SK-N-DZ (cell line): Measurements from ENCODE around the gene TARM1.
"Not testable (repeated sequence)": the region's sequence is repeated elsewhere in the genome, so short reads cannot be mapped to it uniquely, and the experiment has no call there.

Source experiments
- DNase-seq: peaks from one replicate; pipeline ENCODE4 v3.0.0-alpha.2; 2015; ENCODE audit warnings: low spot score

The TARM1 gene

DNA sequence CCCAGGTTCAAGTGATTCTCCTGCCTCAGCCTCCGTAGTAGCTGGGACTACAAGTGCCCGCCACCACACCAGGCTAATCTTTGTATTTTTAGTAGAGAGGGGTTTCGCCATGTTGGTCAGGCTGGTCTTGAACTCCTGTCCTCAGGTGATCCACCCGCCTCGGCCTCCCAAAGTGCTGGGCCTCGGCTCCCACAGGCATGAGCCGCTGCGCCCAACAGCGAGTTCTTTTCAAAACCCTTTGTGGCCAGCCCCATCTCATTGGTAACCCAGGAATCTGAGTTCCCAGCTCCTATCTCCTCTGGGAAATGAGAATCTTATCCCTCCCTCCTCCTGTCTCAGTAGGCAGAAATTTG, 18.7 kb upstream of the TARM1 start:
- not testable (repeated sequence) for DNase-seq

DNA sequence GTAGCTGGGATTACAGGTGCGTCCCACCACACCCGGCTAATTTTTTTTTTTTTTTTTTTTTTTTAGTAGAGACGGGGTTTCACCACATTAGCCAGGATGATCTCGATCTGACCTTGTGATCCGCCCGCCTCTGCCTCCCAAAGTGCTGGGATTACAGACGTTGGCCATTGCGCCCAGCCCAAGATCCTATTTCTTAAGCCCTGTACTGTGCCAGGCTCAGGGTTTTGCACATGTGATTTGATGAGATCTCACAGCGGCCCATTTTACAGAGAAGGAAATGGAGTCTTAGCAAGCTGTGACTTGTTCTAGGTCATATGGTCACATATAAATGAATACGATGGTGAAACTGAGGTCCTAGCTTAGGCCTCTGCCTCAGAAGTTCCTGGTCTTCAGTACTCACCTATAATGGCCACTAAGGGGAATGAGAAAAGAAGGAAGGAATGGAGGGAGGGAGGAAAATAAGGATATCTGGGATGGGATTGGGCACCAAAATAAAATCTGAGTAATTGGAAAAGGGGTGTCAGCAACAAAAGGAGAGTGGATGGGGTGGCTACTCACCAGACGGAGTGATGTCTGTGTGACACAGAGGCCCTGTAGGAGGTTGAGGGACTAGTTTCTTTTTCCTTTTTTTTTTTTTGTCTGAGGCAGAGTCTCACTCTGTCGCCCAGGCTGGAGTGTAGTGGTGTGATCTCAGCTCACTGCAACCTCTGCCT, 18.2 kb upstream of the TARM1 start:
- no peak for DNase-seq

DNA sequence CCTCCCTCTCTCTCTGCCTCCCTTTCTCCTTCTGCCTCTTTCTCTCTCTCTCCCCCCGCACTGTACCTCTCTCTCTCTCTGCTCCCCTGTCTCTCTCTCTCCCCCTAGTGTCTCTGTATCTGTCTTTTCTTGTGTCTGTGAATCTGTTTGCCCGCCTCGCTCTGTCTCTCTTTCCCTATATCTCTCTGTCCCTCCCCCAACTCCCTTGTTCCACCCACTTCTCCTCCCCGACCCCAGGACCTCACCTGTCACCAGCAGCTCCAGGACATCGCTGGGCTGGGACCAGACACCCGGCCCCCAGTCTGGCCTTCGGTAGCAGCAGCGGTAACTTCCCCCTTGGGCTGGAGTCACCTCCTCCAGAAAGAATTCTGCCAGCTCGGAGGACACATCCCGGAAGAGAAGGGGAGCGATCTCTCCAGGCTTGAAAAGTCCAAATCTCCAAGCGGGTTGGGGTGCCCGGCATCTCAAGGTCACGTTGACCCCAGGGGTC, 15.5 kb upstream of the TARM1 start:
- no peak for DNase-seq

DNA sequence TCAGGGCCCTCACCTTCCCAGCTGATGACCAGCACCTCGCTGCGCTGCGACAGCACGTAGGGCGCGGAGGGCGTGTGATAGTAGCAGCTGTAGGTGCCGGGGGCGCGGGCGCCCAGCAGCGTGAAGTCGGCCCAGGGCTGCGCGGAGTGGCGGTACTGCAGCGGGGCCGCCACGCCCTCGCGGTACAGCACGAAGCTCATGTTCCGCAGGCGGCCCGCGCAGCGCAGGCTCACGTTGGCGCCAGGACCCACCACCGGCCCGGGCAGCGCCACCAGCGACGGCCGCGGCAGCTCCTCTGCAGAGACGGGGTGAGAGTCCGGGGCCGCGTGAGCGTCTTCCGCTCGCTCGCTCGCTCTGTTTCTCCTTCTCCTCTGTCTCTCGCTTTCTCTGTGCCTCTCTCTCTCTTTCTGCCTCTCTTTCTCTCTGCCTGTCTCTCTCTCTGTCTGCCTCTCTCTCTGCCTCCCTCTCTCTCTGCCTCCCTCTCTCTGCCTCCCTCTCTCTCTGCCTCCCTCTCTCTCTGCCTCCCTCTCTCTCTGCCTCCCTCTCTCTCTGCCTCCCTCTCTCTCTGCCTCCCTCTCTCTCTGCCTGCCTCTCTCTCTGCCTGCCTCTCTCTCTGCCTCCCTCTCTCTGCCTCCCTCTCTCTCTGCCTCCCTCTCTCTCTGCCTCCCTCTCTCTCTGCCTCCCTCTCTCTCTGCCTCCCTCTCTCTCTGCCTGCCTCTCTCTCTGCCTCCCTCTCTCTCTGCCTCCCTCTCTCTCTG, 14.9 kb upstream of the TARM1 start:
- DNase-seq = not testable (repeated sequence)

DNA sequence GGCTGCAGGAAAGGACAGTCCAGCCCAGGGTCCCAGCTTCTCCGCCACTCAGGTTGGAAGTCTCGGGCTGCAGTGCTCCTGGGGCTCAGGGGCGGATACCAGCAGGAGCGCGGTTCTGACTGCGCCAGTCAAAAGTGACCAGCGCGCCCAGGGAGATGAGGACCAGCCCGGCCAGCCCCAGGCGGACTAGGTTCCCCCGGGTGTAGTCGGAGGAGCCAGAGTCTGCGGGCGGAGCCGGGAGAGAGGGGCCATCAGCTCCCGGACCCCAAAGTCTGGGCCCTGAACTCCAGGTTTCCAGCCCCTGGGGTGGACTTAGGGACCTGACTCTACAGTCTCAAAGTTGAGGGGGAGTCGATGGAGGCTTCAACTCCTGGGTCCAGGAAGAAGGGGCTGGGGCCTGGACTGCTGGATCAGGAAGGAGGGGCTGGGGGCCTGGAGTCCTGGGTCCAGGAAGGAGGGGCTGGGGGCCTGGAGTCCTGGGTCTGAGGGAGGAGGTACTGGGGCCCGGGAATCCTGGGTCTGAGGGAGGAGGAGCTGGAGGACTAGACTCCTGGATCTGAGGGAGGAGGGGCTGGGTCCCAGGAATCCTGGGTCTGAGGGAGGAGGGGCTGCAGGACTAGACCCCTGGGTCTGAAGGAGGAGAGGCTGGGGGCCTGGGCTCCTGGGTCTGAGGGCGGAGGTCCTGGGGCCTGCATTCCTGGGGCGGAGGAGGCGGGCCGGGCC, 14.1 kb upstream of the TARM1 start:
- DNase-seq = no peak

DNA sequence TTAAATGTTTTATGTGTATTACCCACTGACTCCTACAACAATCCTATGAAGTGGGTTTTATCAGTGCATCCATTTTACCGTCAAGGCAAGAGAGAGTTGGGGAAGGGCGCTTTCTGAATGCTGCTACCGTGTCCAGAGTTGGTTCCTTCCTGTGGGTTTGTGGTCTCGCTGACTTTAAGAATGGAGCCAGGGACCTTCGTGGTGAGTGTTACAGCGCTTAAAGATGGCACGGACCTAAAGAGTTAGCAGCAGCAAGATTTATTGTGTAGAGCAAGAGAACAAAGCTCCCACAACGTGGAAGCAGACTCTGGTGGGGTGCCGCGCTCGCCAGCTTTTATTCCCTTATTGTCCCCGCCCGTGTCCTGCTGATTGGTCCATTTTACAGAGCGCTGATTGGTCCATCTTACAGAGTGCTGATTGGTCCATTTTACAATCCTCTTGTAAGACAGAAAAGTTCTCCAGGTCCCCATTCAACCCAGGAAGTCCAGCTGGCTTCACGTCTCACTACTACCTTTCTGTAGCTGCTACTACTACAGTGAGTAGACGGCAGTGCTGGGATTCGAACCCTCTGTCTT, 13.3 kb upstream of the TARM1 start:
- no peak for DNase-seq

DNA sequence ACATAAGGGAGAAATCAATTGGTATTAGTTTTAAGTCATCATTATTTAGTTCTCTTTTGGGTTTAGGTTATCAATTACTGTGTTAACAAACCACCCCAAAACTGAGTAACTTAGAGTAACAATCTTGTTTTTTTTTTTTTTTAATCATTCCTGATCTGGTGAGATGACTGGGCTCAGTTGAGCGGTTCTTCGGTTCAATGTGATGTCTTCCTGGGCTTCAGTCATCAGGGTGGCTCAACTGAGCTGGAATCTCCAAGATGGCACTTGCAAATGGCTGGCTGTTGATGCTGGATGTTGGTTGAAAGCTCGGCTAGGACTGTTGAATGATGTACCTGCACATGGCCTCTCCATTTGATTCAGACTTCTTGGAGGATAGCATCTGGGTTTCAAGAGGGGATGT, 3.2 kb upstream of the TARM1 start:
- no peak for DNase-seq

DNA sequence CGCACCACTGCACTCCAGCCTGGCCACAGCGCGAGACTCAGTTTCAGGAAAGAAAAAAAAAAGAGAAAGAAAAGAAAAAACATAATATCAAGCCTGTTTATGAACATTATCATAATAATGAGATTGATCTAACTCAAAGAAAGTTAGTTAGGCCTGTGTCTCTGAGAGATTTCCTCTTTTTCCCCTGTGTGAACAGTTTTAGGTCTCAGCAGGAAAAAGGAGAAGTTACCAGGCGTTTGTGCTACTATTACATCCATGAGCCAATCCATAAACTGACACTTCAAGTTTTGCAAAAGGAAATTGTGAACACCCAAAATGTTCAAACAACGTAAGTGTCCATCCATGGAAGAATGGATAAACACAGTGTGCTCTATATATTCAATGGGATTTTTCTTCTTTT, 3.8 kb downstream of the TARM1 start:
- no peak for DNase-seq

DNA sequence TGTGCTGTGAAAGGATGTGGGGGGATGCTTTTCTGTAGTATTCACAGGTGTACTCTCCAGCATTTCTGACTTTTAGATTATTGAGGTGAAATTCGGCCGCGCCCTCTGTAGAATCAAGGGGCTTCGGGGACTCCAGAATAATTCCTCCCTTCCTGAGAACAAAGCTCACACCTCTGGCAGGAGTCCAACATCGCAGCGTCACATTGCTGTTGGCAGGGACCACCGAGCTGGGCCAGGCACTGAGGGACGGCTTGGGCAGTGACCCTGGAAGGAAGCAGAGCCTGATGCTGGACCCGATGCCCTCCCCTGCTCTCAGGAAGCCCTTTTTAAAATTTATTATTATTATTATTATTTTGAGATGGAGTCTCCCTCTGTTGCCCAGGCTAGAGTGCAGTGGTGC, 6.3 kb downstream of the TARM1 start:
- no peak for DNase-seq

DNA sequence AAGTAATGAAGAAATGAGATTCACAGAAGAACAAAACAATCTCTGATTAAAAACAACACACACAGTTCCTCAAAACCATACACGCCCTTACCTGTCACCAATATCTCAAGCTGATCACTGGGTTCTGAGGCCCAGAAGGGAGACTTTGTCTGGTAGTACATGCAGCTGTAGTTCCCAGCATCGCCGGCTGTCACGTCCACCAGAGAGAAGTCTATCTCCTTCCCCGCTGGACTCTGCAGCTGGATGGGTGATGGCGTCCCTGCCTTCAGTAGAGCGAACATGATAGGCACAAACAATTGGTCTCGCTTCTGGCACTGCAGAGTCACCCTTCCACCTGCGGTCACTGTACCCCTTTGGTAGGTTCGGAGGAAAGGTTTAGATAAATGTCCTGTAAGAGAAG, 7.3 kb downstream of the TARM1 start:
- no peak for DNase-seq

DNA sequence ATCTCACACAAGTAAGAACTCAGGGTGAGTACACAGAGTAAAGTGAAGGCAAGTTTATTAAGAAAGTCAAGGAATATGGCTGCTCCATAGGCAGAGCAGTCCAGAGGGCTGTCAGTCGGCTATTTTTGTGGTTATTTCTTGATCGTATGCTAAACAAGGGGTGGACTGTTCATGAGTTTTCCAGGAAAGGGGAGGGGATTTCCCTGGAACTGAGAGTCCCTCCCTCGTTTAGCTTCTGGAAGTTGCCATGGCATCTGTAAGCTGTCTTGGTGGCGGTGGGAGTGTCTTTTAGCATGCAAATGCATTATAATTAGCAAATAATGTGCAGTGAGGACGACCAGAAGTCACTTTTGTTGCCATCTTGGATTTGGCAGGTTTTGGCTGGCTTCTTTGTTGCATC, 11.7 kb downstream of the TARM1 start:
- DNase-seq = no peak

DNA sequence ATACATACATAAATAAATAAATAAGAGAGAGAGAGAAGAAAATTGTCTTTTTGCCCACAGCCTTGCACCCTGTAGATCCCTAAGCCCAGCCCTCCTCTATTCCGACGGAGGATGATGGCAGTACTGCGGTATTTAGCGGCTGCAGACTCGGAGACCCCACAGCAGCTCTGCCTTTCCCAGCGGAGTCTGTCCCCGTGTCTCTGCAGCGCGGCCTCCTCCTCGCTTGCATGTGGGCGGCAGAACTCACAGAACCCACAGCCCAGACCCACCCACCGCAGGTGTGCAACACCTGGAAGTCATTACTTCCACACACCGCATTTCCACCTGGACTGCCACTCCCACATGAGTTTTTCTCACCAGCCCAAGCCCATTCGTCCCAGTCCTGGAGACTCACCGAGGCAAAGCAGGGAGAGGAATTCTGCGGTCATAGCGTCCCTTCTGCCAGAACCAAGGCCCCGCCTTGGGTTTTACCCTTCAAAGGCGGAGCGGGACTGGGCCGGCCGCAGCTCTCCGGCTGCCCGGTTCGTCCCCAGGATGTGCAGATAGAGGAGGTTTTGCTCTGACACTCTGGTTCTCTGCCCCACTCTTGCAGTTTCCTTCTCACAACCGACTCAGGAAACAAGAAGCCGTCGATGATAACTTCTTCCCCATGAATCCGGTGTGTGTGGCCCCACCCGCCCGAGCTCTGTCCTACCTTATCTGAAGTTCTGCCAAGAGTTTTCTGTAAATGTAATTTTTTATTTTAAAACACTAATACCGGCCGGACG, 17.6 kb downstream of the TARM1 start, which contains the start of gene VSTM1:
Gene VSTM1 (minus strand): TSS at position 548 of the 767 bp plus-strand sequence. CDS start 120 bp downstream, at position 428.
- no peak for DNase-seq

DNA sequence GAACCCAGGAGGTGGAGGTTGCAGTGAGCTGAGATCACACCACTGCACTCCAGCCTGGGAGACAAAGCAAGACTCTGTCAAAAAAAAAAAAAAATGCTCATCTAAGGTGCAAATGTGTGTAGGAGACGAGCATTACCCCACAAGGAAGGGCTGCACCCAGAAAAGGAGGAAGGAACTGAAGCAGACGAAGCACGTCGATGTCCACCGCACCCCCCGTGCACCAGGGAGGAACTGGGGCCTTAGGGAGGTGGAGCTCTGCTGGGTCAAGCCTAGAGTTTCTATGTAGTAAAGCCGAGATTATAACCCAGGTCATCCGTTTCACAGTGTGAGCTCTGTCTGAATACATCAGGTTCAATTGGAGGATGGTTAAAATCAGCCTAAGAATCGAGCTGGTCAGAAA, 18.5 kb downstream of the TARM1 start:
- DNase-seq = no peak

DNA sequence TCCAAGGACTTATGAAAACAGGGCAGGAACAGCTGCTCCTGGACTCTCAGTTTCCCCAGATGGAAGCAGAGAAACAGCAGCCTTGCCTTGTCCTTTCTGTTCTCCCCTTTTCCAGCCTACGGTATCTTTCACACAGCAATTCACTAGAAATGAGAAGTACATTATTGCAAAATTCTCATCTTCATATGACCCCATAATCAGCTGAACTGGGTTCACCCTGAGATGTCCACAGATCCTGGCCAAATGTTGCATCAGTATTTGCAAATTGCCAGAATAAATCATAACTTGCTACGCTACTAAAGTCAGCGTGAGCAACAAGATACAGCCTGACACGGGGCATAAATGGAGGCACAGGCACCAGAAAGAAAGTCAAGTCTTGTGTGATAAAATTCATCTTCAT, 33.5 kb downstream of the TARM1 start:
- DNase-seq = no peak

DNA sequence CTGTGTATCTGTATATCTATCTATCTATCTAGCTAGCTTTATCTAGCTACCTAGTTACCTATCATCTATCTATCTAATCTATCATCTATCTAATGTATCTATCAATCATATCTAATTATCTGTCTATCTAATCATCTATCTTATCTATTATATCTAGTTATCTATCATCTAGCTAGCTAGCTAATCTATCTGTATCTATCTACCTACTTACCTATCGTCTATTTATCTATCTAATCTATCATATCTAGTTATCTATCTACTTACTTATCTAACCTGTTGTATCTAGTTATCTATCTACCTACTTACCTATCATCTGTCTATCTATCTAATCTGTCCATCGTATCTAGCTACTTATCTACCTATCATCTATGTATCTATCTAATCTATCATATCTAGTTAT, 35.4 kb downstream of the TARM1 start:
- DNase-seq = no peak

DNA sequence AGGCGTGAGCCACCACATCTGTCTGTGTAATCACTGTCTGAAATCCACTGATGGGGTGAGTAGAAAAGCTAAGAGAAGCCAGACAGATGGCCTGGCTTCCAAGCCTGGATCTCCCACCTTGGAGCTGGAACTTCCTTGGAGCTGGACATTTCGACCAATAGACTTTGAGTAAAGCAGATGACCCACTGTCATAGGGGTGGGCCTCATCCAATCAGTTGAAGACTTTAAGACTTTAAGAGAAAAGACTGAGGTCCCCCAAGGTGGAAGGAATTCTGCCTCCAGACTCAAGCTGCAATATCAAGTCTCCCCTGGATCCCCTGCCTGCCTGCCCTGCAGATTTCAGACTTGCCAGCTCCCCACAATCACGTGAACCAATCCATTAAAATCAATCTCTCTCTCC, 38.2 kb downstream of the TARM1 start:
- DNase-seq = no peak

DNA sequence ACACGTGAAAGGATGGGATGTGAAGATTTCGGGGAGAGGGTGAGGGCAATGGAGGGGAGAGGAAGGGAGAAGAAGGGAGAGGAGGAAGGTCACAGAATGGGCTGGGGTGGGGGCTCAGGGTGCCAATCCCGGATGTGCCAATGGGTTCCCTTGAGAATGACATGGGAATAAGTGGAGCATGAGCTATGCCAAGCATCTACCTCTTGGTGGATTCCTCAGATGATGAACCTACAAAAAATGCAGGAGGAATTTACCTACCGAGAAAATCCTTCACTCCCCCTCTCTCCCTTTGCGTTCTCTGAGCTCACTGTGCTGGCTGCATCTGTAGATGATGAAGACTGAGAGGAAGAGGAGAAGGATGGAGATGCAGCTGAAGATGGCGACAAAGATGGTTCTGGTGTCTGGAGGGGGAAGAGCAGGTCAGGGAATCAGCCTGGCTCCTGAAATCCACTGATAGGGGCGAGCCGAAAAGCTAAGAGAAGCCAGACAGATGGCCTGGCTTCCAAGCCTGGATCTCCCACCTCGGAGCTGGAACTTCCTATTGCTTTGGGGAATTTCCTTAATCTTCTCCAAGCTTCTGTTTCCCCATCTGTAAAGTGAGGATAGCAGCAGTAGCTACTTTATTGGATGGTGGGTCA, 39.1 kb downstream of the TARM1 start:
- DNase-seq = no peak

DNA sequence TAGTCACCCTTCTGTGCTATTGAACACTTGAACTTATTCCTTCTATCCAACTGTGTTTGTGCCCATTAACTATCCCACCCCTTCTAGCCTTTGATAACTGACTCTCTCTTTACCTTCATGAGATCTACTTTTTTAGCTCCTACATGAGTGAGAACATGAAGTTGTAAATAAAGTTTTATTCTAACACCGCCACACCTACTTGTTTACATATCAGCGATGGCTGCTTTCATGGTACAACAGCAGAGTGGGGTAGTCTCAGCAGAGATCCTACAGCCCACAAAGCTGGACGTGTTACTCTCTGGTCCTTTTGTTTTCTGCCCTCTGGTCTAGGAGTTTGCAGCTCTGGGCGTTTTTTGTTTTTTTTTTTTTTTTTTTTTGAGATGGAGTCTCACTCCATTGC, 41.2 kb downstream of the TARM1 start:
- DNase-seq = no peak

DNA sequence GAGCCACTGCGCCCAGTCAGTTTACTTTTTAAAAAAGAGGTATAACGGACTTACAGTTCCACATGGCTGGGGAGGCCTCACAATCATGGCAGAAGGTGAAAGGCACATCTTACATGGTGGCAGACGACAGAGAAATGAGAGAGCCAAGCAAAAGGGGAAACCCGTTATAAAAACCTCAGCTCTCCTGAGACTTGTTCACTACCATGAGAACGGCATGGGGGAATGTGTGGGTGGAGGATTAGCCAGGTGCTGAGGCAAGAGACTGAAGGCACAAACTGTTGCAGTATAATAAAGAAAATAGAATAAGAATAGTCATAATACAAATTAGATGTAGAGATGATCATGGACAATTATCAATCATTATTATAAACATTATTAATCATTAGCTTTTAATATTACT, 44.6 kb downstream of the TARM1 start:
- DNase-seq = not testable (repeated sequence)

DNA sequence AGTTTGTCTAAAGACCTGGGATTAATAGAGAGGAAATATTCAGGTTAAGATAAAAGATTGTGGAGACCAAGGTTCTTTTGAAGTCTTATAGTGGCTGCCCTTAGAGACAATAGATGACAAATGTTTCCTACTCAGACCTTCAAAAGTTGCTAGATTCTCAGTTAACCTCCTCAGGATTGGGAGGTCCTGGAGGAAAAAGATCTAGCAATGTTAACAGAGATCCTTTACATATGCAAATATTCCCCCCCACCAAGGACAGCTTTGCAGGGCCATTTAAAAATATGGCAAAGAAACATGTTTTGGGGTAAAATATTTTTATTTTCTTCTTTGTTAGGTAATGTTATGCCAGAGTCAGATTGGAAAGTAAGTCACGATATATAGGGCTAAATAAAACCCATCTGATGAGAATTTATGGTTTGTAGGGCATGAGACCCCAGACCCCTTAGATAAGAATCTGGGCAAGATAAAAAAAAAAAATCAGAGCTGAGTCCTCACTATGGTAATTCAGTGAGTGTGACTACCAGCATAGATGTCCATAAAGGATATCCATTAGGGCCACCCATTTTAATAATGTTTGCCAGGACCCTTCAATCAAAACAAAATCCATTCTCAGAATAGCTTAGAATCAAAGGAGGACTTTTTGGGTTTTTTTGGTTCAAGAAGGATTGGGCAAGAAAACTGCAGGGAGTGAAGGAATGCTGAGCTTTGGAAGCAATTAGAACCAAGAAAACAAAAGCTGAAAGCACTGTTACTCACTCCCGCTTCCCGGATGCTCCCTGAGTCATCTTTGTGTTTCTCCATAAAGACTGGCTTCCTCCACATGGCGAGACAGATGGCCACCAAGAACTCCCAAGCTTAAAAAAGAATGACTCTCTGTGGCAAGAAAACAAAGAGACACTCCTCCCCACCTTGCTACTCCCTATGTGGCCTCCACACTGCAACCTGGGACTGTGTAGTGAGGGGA, 45.7 kb downstream of the TARM1 start:
- no peak for DNase-seq
